Anterior cingulate cortex (tissue), 58 donors: Measurements from ENCODE around the gene ACOX3.
"Not testable (repeated sequence)": the region's sequence is repeated elsewhere in the genome, so short reads cannot be mapped to it uniquely, and the experiment has no call there.

Experiments
- DNase-seq, 58 donors: peaks; one replicate each; lab custom pipeline; 2025; lab: John Stamatoyannopoulos, UW

The ACOX3 gene

GRCh38 chr4:8345053-8345945 is 95.2 kb downstream of the ACOX3 start:
- no peak for DNase-seq

DNA sequence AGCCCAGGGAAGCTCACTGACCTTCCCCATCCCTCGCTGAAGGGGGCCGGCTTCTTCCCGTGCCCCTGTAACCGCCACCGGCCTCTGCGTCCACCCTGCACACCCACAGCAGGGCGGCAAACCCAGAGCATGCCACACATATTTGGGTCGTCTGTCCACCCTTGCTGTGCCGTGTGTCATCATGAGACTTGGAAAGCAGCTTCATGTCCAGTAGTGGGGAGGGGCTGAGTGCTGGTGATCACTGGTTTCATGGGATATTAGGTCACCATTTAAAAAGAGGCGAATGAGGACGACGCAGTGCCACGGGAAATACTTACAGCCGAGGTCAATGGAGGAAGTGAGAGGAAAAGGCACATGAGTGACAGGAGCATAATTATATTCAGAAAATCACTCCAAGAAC is 96.1 kb downstream of the ACOX3 start:
- DNase-seq = no peak

DNA sequence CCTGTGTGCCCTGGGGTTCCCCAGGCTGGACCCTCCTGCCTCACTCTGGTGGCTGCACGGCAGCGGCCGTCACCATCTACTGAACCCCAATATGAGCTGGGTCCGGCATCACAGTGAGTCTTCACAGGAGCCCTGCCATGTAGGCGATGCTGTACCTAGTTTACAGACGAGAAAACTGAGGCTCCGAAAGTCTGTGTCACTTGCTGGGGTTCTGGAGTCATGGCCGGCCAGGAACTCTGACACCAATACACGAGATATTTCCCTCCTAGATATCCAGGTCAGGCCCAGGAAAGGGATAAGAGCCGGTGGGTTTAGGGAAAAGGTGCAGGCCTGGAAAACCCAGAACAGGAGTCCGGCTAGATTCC is 96.6 kb downstream of the ACOX3 start:
- no peak for DNase-seq

DNA sequence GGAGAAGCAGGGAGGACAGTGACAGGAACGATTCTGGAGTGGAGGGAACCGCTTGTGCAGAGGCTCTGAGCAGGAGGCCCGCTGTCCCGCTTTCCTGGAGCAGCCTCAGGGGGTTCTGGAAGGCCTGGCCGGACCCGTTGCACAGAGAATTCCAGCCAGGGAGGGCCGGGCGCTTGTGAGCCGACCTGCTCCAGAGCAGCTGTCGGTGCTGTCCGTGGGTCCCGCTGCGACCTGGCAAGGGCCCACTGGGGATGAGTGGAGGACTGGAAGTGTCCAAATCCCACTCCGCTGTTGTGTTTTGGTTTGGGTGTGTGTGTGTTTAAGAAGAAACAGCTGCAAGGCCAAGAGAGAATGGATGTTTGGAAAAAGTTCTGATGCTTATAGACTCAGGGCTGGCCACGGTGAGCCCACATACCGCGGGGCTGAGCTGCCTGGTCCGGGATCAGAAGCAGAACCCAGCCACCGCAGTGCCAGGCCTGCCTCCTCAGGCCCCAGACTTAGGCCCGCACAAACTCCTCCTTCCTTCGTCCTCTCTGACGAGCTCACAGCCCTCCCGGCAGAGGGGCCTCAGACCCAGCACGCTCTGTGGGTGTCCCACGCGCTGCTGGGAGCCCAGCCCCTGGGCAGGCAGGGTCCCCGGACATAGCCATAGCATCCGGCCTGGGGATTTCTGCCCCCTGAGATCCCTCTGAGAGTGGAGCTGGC is 97.1 kb downstream of the ACOX3 start:
- no peak for DNase-seq

GRCh38 chr4:8342651-8343261 is 97.8 kb downstream of the ACOX3 start:
- DNase-seq = no peak

GRCh38 chr4:8341691-8342090 is 98.8 kb downstream of the ACOX3 start:
- peak in 22 of 58 donors; percentile 3 to 56 (median 28) for DNase-seq

DNA sequence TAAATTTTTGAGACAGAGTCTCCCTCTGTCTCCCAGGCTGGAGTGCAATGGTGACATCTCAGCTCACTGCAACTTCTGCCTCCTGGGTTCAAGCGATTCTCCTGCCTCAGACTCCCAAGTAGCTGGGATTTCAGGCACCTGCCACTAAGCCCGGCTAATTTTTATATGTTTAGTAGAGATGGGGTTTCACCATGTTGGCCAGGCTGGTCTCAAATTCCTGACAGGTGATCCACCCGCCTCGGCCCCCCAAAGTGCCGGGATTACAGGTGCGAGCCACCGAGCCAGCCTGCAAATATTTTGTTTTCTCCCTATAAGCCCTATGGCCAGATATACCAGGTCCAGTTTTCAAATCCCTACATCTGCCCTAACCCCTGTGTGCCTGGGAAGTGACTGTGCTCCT is 99.2 kb downstream of the ACOX3 start:
- DNase-seq = not testable (repeated sequence)

DNA sequence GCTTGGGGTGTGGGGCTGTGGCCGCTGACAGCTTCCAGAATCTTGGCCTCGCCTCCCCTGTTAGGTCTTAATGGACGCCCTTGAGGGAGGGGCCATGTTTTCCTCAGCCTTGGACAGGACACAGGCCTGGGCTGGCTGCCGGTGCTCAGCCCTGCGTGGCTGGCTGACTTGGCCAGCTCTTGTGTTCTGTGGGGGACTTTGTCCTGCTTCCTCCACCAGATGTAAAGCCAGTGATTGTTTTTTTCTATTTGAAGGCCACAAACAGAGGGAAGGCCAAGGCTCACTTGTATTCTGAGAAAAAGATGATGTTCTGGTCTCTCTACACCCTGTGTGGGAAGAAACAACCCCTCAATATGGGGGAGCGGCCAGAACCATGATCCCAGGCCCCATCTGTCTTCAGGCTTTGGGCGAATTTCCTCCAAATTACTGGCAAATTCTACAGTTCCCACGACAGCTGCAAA is 99.7 kb downstream of the ACOX3 start:
- DNase-seq = peak in 50 of 58 donors; percentile 27 to 86 (median 63)

DNA sequence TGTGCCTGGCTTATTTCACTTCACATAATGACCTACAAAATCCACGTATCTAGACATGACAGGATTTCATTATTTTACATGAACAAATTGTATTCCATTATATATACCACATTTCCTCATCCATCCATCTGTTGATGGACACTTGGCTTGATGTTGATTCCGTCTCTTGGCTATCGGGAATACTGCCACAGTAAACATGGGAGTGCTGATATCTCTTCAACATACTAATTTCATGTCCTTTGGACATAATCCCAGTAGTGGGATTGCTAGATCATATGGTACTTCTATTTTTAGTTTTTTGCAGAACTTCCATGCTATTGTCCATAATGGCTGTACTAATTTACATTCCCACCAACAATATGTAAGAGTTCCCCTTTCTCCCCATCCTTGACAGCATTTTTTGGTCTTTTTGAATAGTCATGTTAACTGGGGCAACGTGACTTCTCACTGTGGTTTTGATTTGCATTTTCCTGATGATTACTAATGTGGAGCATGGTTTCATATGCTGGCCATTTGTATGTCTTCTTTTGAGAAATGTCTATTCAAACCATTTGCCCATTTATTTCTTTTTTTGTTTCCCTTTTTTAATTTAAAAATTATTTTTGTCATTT is 102.1 kb downstream of the ACOX3 start:
- no peak for DNase-seq

DNA sequence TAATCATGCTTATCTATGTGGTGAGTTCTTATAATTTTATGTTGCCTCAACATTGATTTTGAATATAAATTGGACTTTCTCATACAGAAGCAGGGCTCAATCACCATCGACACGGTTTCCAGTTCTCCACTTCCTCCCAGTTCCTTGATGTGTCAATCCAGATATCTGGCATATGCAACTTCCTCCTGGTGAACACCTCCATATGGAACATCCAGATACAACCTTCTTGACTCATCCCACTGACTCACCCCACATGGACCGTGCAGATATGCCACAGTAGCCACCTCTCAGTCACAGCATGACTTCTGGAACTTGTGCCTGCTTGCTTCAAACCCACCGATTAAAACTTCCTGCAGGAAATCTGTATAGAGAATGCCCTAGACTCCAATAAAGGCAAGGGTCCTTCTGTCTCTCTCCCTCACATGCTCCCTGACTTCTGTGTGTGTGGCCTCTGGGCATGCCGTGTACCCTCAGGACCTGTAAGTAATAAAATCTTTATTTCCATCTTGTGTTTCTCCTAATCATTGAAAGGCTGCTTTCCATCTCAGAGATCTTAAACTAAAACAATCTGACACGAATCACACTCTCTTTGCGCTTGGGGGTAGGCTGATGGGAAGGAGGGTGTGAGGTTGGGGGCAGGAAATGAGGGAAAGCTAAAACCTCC is 104.0 kb downstream of the ACOX3 start:
- DNase-seq = no peak

DNA sequence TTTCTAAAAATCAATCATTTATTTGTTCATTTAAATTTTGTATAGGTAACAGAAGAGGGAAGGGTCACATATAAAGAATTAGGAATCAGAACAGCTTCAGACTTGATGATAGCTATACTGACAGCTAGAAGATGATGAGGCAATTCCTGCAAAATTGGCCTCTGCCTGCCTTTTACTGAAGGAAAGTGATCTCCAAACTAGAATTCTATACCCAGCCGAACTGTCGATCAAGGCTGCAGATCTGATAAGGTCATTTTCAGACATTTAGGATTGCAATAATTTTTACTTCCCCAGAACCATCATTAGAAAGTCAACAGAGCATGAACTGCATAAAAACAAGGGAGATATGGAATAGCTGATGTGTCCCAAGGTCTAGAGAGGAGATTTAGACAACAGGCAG is 104.7 kb downstream of the ACOX3 start:
- DNase-seq = no peak

DNA sequence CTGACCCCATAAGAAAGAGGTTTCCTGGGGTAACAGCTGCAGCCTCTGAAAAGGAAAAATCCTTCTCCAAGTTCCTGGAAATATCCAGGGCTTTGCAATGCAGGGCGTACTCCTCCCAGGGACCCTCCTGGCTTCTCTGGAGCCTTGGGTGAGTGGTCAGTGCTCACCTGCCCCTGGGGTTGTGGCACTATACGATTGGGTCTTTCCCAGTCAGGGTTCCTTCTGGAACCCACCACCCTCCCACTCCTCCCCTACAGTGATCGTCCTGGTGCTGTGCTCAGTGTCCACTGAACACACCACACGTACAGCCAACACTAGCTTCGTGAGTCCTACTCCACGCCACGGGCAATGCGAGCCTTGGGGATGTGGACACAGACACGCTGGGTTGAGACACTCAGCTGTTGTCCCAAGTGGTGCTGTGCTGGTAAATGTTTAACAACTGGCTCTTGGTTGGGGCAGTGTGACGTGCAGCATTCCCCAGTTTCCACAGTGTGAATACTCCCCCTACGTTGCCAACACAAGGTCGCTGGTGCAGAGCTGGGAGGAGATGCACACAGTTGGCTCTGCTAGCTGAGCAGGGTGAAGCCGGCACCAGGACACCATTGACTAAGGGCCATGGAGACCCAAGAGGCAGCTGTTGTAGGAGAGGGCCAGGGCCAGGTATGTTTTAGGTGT is 105.6 kb downstream of the ACOX3 start:
- DNase-seq = no peak

DNA sequence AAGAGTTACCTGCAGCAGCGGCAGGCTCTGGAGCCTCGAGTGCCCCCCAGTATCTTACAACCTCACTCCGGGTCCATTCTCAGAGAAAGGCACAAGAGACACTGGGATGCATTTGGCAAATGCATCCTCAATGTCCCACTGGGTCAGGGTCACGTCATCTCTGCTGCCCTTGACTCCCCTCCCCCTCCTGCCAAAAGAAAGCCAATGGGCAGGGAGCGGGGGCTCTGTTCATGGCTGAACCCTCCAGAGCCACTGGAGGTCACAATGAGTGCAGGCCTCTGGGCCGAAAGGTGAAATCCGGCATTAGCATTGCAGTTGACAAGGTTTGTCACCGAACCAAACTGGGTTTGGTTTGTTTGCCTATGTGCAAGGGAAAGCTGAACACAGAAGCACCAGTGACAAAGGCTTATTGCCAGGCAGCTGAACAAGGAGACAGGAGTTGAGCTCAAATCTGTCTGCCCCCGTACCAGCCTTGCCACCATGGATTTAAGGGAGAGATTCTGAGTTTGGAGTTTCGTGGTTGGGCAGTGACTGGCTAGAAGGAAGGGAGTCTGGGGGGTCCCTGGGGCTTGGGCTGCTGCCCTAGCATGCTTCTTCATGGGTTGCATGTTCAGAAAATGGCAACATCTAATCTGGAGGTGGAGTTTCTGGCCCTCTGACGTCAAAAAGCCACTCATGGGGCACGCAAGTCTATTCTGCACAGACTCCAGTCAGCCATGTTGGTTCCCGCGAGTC is 106.6 kb downstream of the ACOX3 start:
- no peak for DNase-seq

DNA sequence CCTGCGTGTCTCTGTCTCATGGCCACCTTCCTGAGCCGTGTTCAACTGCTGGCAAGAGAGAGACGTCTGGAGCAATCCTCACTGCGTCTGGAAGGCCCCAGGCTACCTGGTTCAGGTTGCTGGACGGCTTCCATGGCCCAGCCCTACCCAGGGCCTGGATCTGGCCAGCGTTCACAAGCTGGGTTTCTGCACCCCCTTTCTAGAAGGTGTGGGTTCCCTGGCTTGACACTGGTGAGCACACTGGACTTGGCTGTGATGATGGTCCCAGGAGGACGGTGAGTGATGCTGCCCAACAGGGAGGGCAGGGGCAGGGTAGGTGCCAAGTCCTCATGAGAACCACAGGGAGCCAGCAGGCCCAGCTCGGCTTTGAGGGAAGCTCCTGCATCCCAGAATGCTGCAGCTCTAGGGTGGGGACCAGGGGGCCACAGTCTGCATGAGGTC is 107.6 kb downstream of the ACOX3 start:
- no peak for DNase-seq

DNA sequence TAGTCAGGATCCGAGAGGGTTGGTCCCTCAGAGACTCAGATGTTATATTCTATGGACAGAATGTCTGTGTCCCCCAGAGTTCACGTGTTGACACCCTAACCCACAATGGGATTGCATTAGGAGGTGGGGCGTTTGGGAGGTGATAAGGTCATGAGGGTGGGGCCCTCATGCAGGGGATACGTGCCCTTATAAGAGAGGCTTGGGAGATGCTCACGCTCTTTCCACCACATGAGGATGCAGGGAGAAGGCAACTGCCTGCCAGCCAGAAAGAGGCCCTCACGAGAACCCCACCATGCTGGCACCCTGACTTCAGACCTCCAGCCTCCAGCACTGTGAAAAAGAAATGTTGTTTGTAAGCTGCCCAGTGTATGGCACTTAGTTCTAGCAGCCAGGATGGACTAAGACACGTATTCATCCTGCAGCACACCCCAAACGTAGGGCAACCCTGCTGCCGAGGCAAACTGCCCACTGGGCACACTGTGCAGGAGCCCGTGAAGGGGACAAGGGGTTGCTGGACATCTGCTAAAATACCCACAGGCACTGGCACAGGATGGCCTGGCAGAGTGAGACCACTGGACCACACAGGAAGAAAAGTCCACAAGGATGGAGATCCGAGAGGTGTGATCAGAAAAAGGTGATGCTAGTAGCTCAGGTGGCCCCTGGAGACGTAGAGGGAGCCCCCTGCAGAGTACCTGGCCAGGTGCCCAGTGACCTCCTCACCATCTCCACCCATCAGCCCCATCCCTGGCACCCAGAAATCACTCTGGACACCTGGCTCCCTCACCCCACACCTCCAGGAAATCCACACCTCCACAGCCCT is 108.3 kb downstream of the ACOX3 start:
- no peak for DNase-seq

DNA sequence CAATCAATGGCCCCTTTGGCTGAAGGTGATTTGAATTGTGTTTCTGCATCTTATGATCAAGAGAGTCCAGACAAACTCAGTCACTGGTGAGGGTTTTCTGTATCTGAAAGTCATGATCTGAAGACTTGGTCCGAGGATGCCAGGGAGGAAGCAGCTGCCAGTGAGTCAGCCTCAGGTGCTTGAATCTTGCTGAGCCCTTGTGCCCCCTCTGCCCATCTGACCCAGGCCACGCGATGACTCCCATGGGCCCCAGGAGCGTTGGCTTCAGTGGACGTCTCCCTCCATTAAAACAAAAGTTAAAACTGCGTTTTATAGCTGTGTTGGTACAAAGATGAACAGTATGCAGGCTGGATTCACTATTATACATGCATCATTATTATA is 109.0 kb downstream of the ACOX3 start:
- no peak for DNase-seq

DNA sequence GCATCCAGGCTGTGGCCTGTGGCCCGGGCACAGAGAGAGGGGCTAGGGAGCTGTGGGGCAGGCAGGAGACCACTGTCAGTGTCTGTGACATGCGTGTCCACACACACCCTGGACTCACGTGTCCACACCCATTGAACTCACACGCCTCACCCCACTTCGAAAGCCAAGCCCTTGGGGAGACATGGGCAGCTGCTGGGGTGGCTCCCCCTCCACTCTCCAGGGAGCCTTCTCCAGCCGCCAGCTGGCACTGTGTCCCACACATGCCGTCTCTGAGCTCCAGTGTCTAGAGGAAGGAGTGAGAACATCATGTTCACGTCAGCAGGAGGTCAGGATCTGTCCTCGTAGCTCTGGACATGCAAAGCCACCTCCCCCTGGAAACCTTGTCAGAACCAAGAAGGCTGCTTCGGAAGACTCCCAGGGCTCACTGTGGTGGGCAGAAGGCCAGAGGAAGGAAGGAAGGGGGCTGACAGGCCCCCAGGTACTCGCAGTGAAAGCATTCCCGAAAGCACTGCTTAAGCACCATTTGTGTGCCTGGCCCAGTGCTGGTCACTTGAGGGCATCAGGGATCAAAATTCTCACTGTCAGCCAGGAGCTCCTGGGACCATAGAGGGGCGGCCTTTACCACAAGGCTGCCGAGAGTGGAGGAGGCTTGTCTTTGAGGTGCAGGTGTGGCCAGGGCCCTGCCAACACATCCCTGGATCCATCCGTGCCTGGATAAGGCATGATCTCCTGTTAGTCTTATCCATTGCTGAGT is 109.5 kb downstream of the ACOX3 start:
- DNase-seq = peak in 13 of 58 donors; percentile 14 to 57 (median 31)
